HepG2 (cell line): ENCODE data around the gene DQX1. TPM values are rescaled to one million over a fixed set of nuclear protein-coding genes. Genes with fewer than 3 reads are reported as not detected.
A peak's percentile ranks its signal among the peaks of the same experiment; 100 is the strongest.

Experiments
- ETS1 ChIP-seq: sonication (generic); formaldehyde crosslinking; IDR thresholded peaks from 2 replicates; pipeline ENCODE4 v1.4.0; 2020; ENCODE audit warnings: missing genetic modification reagents
- HDAC6 ChIP-seq: fragments of 200-600 bp; sonication (generic); IDR thresholded peaks from 2 replicates; pipeline ENCODE4 v1.7.0; 2017; ENCODE audit warnings: mild to moderate bottlenecking, antibody characterized with exemption, low read length, low read depth
- KAT8 ChIP-seq: IDR thresholded peaks from 2 replicates; pipeline ENCODE4 v1.6.1; 2016; ENCODE audit warnings: missing genetic modification reagents, missing compliant biosample characterization
- MAFF ChIP-seq: IDR thresholded peaks from 2 replicates; pipeline ENCODE4 v1.6.1; 2011; ENCODE audit warnings: low read depth, low read length, improper control_type of control experiment
- NFKBIZ ChIP-seq: IDR thresholded peaks from 2 replicates; pipeline ENCODE4 v1.6.1; 2018; ENCODE audit warnings: missing genetic modification reagents, missing compliant biosample characterization
- PHF21A ChIP-seq: sonication (generic); formaldehyde crosslinking; IDR thresholded peaks from 2 replicates; pipeline ENCODE4 v1.5.0; 2020; ENCODE audit warnings: mild to moderate bottlenecking, missing genetic modification reagents
- PRMT3 ChIP-seq: sonication (generic); formaldehyde crosslinking; IDR thresholded peaks from 2 replicates; pipeline ENCODE4 v1.8.1; 2022; ENCODE audit warnings: low read depth, mild to moderate bottlenecking, moderate library complexity, missing genetic modification reagents, borderline replicate concordance
- SIN3A ChIP-seq: IDR thresholded peaks from 2 replicates; pipeline ENCODE4 v1.6.1; 2011; ENCODE audit warnings: low read depth, mild to moderate bottlenecking, control low read depth, low read length, borderline replicate concordance
- SRSF4 ChIP-seq: fragments of 200-400 bp; formaldehyde crosslinking; IDR thresholded peaks from one replicate; pipeline ENCODE4 v1.6.1; 2018; ENCODE audit warnings: mild to moderate bottlenecking, low read depth, low read length, moderate library complexity; ENCODE audit not compliant: poor library complexity, severe bottlenecking
- TOE1 ChIP-seq: sonication (generic); formaldehyde crosslinking; IDR thresholded peaks from 2 replicates; pipeline ENCODE4 v1.4.0; 2020; ENCODE audit warnings: mild to moderate bottlenecking, missing genetic modification reagents
- ZNF180 ChIP-seq: sonication (generic); formaldehyde crosslinking; IDR thresholded peaks from 2 replicates; pipeline ENCODE4 v1.4.0; 2020; ENCODE audit warnings: low read depth, missing genetic modification reagents, borderline replicate concordance
- ZNF234 ChIP-seq: sonication (generic); formaldehyde crosslinking; conservative IDR thresholded peaks from 2 replicates; pipeline ENCODE4 v1.5.1; 2020; ENCODE audit warnings: mild to moderate bottlenecking, missing genetic modification reagents
- ZNF383 ChIP-seq: sonication (generic); formaldehyde crosslinking; IDR thresholded peaks from 2 replicates; pipeline ENCODE4 v1.4.0; 2020; ENCODE audit warnings: missing genetic modification reagents, mild to moderate bottlenecking, borderline replicate concordance
- ZNF609 ChIP-seq: sonication (generic); formaldehyde crosslinking; IDR thresholded peaks from 2 replicates; pipeline ENCODE4 v1.4.0; 2020; ENCODE audit warnings: mild to moderate bottlenecking, missing genetic modification reagents, borderline replicate concordance
- ZNF615 ChIP-seq: sonication (generic); formaldehyde crosslinking; IDR thresholded peaks from 2 replicates; pipeline ENCODE4 v1.5.0; 2020; ENCODE audit warnings: mild to moderate bottlenecking, missing genetic modification reagents, borderline replicate concordance
- ZNF772 ChIP-seq: sonication (generic); formaldehyde crosslinking; IDR thresholded peaks from 2 replicates; pipeline ENCODE4 v1.5.0; 2020; ENCODE audit warnings: mild to moderate bottlenecking, missing genetic modification reagents
- ZNF782 ChIP-seq: sonication (generic); formaldehyde crosslinking; IDR thresholded peaks from 2 replicates; pipeline ENCODE4 v1.4.0; 2020; ENCODE audit warnings: missing genetic modification reagents, mild to moderate bottlenecking, borderline replicate concordance
- ZSCAN5A ChIP-seq: sonication (generic); formaldehyde crosslinking; IDR thresholded peaks from 2 replicates; pipeline ENCODE4 v1.8.0; 2022; ENCODE audit warnings: mild to moderate bottlenecking, missing genetic modification reagents, borderline replicate concordance
- polyA plus RNA-seq, 8 experiments: library from polyadenylated mRNA; depleted of rRNA in 3 of 8; stranded (reverse) in 7 of 8; unstranded in 1 of 8; fragments of >200 nt; fragmentation: Illumina TruSeq in 4 of 8; extraction: Trizol in 4 of 8; gene quantifications; 2 replicates each; pipeline versions ENCODE4 v1.2.1 to v1.2.3, GENCODE V29; 2011 to 2016; ENCODE audit warnings: low read depth in 4 of 8, missing spikeins in 1 of 8, mixed read lengths in 1 of 8; ENCODE audit not compliant: insufficient read depth in 1 of 8
- total RNA-seq, 5 experiments: library from RNA; depleted of rRNA; stranded (reverse); fragments of >200 nt; fragmentation: Illumina TruSeq; extraction: Trizol; gene quantifications; 2 replicates each; pipeline ENCODE4 v1.2.3, GENCODE V29; 2016; ENCODE audit warnings: low read depth in 1 of 5
- TF ChIP-seq, protein P1 (sequence below): sonication (generic); formaldehyde crosslinking; IDR thresholded peaks from 2 replicates; pipeline ENCODE4 v1.5.0; 2020; ENCODE audit warnings: mild to moderate bottlenecking, missing genetic modification reagents

Gene DQX1
- total and polyA plus RNA-seq, 2 of the 13 experiments (the other 11 are each of a cell fraction or from before 2014, with no cell fraction given), result 27.6 to 89.8 TPM

DNA sequence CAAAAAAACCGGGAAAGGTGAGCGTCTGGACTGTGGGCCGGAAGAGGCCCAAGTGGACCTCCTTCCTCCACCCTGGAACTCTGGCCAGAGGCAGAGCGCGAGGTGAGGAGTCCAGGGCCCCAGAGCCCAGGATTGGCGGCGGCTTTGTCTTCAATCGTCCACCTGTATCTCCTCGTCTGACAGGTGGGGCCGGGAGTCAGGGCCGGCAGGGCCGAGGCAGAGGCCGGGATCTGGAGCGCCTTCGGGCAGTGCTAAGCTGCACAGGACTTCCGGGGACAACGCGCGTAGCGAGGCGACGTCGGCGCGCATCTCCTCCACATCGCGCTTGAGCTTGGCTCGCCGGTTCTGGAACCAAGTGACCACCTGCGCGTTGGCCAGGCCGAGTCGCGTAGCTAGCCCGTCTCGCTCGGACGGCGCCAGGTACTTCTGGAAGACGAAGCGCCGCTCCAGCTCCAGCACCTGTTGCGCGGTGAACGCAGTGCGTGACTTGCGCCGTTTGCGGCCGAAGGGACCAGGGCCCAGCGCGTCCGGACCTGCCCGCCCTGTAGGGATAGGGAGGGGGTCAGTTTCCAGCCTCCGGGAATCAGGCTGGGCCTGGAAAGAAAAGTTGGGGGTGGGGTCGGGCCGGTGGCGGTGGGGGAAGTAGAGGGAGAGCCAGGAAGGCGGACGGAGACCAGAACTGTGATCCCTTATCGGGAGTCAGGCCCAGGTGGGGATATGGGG is 28.1 kb downstream of the DQX1 start (continued):
- TF ChIP-seq NFKBIZ (CRISPR knock-in tag) (no peak), ZNF234 (no peak), ZNF383 (CRISPR knock-in tag) (no peak), ZNF782 (CRISPR knock-in tag) (no peak; the same call in 1 of the 2 replicates), ZNF180 (no peak), HDAC6 (no peak), SRSF4 (no peak), TOE1 (CRISPR knock-in tag) (no peak), PHF21A (CRISPR knock-in tag) (0 out of 2 replicates have a peak, but pooled peaks have one; percentile 21), MAFF (no peak), PRMT3 (0 out of 2 replicates have a peak, but pooled peaks have one; percentile 26), ETS1 (CRISPR knock-in tag) (peak; percentile 49; the same call in 1 of the 2 replicates), ZNF615 (CRISPR knock-in tag) (no peak), KAT8 (peak; percentile 54; the same call in 1 of the 2 replicates), ZSCAN5A (CRISPR knock-in tag) (peak; percentile 71; the same call in 1 of the 2 replicates), ZNF772 (CRISPR knock-in tag) (peak; percentile 57), ZNF609 (CRISPR knock-in tag) (no peak), SIN3A (no peak)
- TF ChIP-seq, protein P1, sequence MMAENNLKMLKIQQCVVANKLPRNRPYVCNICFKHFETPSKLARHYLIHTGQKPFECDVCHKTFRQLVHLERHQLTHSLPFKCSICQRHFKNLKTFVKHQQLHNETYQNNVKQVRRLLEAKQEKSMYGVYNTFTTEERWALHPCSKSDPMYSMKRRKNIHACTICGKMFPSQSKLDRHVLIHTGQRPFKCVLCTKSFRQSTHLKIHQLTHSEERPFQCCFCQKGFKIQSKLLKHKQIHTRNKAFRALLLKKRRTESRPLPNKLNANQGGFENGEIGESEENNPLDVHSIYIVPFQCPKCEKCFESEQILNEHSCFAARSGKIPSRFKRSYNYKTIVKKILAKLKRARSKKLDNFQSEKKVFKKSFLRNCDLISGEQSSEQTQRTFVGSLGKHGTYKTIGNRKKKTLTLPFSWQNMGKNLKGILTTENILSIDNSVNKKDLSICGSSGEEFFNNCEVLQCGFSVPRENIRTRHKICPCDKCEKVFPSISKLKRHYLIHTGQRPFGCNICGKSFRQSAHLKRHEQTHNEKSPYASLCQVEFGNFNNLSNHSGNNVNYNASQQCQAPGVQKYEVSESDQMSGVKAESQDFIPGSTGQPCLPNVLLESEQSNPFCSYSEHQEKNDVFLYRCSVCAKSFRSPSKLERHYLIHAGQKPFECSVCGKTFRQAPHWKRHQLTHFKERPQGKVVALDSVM (CRISPR knock-in tag), result peak; percentile 16; the same call in 1 of the 2 replicates
